Calu3 (cell line): ENCODE results near the gene PHLDB3. TPM values are rescaled to one million over a fixed set of nuclear protein-coding genes. Genes with fewer than 3 reads are reported as not detected.
A peak's percentile ranks its signal among the peaks of the same experiment; 100 is the strongest.
"Not testable (repeated sequence)": the region's sequence is repeated elsewhere in the genome, so short reads cannot be mapped to it uniquely, and the experiment has no call there.

ENCODE experiments used
- BruUV-seq: library from RNA; stranded (reverse); fragments of 400-500 nt; replicated peaks from 2 replicates; lab custom pipeline; 2021; lab: Mats Ljungman, UMichigan
- CTCF ChIA-PET: fragments of 300-600 bp; sonication (Branson Sonifier 250); formaldehyde crosslinking; loops from one replicate; lab custom pipeline; 2022; ENCODE audit warnings: antibody characterized with exemption; lab: Charles Lee
- DNase-seq: peaks from one replicate; pipeline ENCODE4 v3.0.0; 2022
- H3K27ac Mint-ChIP-seq: one replicate; pipeline ENCODE4 v1.8.0; 2022; ENCODE audit warnings: mixed read lengths; ENCODE audit not compliant: unreplicated experiment
- H3K27me3 Mint-ChIP-seq: one replicate; pipeline ENCODE4 v1.8.0; 2022; ENCODE audit warnings: mixed read lengths; ENCODE audit not compliant: unreplicated experiment
- H3K36me3 Mint-ChIP-seq: one replicate; pipeline ENCODE4 v1.8.0; 2022; ENCODE audit warnings: mild to moderate bottlenecking, moderate library complexity, mixed read lengths; ENCODE audit not compliant: insufficient read depth, unreplicated experiment
- H3K4me1 Mint-ChIP-seq: one replicate; pipeline ENCODE4 v1.8.0; 2022; ENCODE audit warnings: mild to moderate bottlenecking, low read depth, mixed read lengths; ENCODE audit not compliant: unreplicated experiment
- H3K4me3 Mint-ChIP-seq: one replicate; pipeline ENCODE4 v1.8.0; 2022; ENCODE audit warnings: mild to moderate bottlenecking, low read depth, moderate library complexity, mixed read lengths; ENCODE audit not compliant: unreplicated experiment
- H3K9me3 Mint-ChIP-seq: one replicate; pipeline ENCODE4 v1.8.0; 2022; ENCODE audit warnings: low read depth, mixed read lengths; ENCODE audit not compliant: unreplicated experiment
- intact Hi-C: fragments of 100-400 bp; cut with micrococcal nuclease; formaldehyde crosslinking; loops from one replicate; pipeline ENCODE4 v1.10.0; 2022; ENCODE audit not compliant: unreplicated experiment
- total RNA-seq: library from RNA; stranded (reverse); gene quantifications from 2 replicates; pipeline ENCODE4 v1.2.3, GENCODE V29; 2022
- TF ChIP-seq, protein P1 (sequence below): fragments of 200-600 bp; IDR thresholded peaks from one replicate; pipeline ENCODE4 v1.8.0; 2022; ENCODE audit warnings: antibody characterized with exemption; ENCODE audit not compliant: unreplicated experiment

The PHLDB3 gene
- total RNA-seq, 1 experiment from 2014 or later = 24.7 TPM

GRCh38 chr19:43525836-43526771 is 21.6 kb upstream of the PHLDB3 start:
- H3K27me3 Mint-ChIP-seq = no peaks in the 10 kb centered on the region
- peak overlapping the region; percentile 96 for H3K4me3 Mint-ChIP-seq
- BruUV-seq = no TSS peak
- intact Hi-C loops = no loop called here
- peak; percentile 48 for DNase-seq
- H3K27ac Mint-ChIP-seq = peak overlapping the region; percentile 79
- CTCF ChIA-PET = interaction anchor here (1.3 kb wide), 1 partner anchor 79 kb away, joined by 5 read pairs; no protein-coding TSS in a partner anchor
- peaks cover 31% of the 10 kb centered on the region for H3K36me3 Mint-ChIP-seq
- no peaks in the 10 kb centered on the region for H3K9me3 Mint-ChIP-seq
- peaks cover 19% of the 10 kb centered on the region for H3K4me1 Mint-ChIP-seq
- TF ChIP-seq, protein P1, sequence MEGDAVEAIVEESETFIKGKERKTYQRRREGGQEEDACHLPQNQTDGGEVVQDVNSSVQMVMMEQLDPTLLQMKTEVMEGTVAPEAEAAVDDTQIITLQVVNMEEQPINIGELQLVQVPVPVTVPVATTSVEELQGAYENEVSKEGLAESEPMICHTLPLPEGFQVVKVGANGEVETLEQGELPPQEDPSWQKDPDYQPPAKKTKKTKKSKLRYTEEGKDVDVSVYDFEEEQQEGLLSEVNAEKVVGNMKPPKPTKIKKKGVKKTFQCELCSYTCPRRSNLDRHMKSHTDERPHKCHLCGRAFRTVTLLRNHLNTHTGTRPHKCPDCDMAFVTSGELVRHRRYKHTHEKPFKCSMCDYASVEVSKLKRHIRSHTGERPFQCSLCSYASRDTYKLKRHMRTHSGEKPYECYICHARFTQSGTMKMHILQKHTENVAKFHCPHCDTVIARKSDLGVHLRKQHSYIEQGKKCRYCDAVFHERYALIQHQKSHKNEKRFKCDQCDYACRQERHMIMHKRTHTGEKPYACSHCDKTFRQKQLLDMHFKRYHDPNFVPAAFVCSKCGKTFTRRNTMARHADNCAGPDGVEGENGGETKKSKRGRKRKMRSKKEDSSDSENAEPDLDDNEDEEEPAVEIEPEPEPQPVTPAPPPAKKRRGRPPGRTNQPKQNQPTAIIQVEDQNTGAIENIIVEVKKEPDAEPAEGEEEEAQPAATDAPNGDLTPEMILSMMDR = no peak

GRCh38 chr19:43524922-43525835 is 20.6 kb upstream of the PHLDB3 start:
- peak overlapping the region; percentile 96 for H3K4me3 Mint-ChIP-seq
- BruUV-seq = TSS peak; percentile 17
- peak overlapping the region; percentile 7 for H3K27ac Mint-ChIP-seq
- no peaks in the 10 kb centered on the region for H3K9me3 Mint-ChIP-seq
- H3K36me3 Mint-ChIP-seq = peaks cover 31% of the 10 kb centered on the region
- TF ChIP-seq, protein P1 = no peak
- CTCF ChIA-PET = interaction anchor here (1.0 to 2.2 kb wide), 6 partner anchors 59 to 143 kb away, joined by 3 to 7 read pairs (median 5); partner anchors contain the start of genes IRGQ and LYPD3
- peak; percentile 83 for DNase-seq
- intact Hi-C loops = no loop called here
- H3K4me1 Mint-ChIP-seq = peaks cover 19% of the 10 kb centered on the region
- no peaks in the 10 kb centered on the region for H3K27me3 Mint-ChIP-seq

GRCh38 chr19:43523696-43524095 is 19.1 kb upstream of the PHLDB3 start:
- H3K9me3 Mint-ChIP-seq, DNase-seq, H3K27me3 Mint-ChIP-seq, H3K27ac Mint-ChIP-seq, intact Hi-C loops, BruUV-seq, H3K4me3 Mint-ChIP-seq: not testable (repeated sequence)
- CTCF ChIA-PET = interaction anchor here (0.6 to 2.2 kb wide), 2 partner anchors 60 to 77 kb away, joined by 7 to 9 read pairs; no protein-coding TSS in a partner anchor
- Mint-ChIP-seq H3K36me3 (peaks cover 37% of the 10 kb centered on the region), H3K4me1 (peaks cover 27% of the 10 kb centered on the region)

- peaks cover 27% of the 10 kb centered on the region for H3K4me1 Mint-ChIP-seq
- TF ChIP-seq, protein P1 = no peak
- H3K9me3 Mint-ChIP-seq = no peaks in the 10 kb centered on the region
- CTCF ChIA-PET = interaction anchor here (2.2 kb wide), 1 partner anchor 76 kb away, joined by 7 read pairs; no protein-coding TSS in a partner anchor
- intact Hi-C loops = no loop called here
- H3K4me3 Mint-ChIP-seq = no peak overlapping the region
- no peak for DNase-seq
- H3K27me3 Mint-ChIP-seq = no peaks in the 10 kb centered on the region
- no peak overlapping the region for H3K27ac Mint-ChIP-seq
- peaks cover 37% of the 10 kb centered on the region for H3K36me3 Mint-ChIP-seq
- no TSS peak for BruUV-seq
Observed at GRCh38 chr19:43522929-43523328, 18.4 kb upstream of the PHLDB3 start.
